SU-DHL-6 (cell line): ENCODE results near the gene RGN.

Experiments
- EZH2phosphoT487 ChIP-seq: fragments of 200-600 bp; sonication (generic), shearing (Covaris generic); conservative IDR thresholded peaks from 2 replicates; pipeline ENCODE4 v1.6.1; 2018; ENCODE audit warnings: mild to moderate bottlenecking, antibody characterized with exemption, low read length, moderate library complexity, mixed read lengths
- TF ChIP-seq, protein P1 (sequence below): fragments of 200-600 bp; sonication (generic); IDR thresholded peaks from one replicate; pipeline ENCODE4 v1.5.1; 2017; ENCODE audit warnings: antibody characterized with exemption, mild to moderate bottlenecking, low read length, moderate library complexity; ENCODE audit not compliant: insufficient read depth, poor library complexity, severe bottlenecking

DNA sequence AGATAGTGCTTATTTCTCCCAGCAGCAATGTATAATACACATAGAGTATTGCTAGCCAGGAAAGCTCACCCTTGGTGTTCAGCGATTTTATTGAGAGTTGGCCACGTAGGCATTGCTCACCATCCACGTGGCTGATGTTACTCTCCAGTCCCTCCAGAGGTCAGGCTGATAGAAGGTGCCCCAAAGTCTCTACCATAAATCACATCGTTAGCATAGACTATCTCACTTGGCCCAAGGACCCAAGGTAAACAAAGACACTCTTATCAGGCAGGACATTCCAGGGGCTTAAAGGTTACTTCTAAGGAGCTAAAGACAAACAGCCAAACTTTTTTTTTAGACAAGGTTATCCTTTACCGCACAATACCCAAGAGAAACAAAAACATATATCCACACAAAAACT lies 30.3 kb upstream of the RGN start:
- no peak for TF ChIP-seq EZH2phosphoT487
- TF ChIP-seq, protein P1, sequence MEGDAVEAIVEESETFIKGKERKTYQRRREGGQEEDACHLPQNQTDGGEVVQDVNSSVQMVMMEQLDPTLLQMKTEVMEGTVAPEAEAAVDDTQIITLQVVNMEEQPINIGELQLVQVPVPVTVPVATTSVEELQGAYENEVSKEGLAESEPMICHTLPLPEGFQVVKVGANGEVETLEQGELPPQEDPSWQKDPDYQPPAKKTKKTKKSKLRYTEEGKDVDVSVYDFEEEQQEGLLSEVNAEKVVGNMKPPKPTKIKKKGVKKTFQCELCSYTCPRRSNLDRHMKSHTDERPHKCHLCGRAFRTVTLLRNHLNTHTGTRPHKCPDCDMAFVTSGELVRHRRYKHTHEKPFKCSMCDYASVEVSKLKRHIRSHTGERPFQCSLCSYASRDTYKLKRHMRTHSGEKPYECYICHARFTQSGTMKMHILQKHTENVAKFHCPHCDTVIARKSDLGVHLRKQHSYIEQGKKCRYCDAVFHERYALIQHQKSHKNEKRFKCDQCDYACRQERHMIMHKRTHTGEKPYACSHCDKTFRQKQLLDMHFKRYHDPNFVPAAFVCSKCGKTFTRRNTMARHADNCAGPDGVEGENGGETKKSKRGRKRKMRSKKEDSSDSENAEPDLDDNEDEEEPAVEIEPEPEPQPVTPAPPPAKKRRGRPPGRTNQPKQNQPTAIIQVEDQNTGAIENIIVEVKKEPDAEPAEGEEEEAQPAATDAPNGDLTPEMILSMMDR, result no peak
